Measurements from ENCODE around the gene ANO7. TPM values are rescaled to one million over a fixed set of nuclear protein-coding genes. Genes with fewer than 3 reads are reported as not detected.

ANO7 gene
- polyA plus RNA-seq, 1 donor from 2014 or later: not detected

GRCh38 chr2:241248289-241248688 lies 59.8 kb downstream of the ANO7 start:
- TF ChIP-seq MXI1 (conservative IDR thresholded peaks at IDR 0.05; ENCODE audit: poor library complexity, severe bottlenecking) (no peak), SMC3 (conservative IDR thresholded peaks at IDR 0.05; ENCODE audit: poor library complexity) (no peak), CTCF (IDR thresholded peaks at IDR 0.05; ENCODE audit: poor library complexity, severe bottlenecking) (no peak), POLR2AphosphoS5 (IDR thresholded peaks at IDR 0.05) (no peak), EP300 (conservative IDR thresholded peaks at IDR 0.05; ENCODE audit: poor library complexity, severe bottlenecking) (no peak), REST (IDR thresholded peaks at IDR 0.05; ENCODE audit: borderline replicate concordance) (no peak), EZH2 (IDR thresholded peaks at IDR 0.05; ENCODE audit: borderline replicate concordance, insufficient read depth, low read length, poor library complexity, severe bottlenecking) (no peak), RAD21 (conservative IDR thresholded peaks at IDR 0.05) (no peak), TAF1 (IDR thresholded peaks at IDR 0.05; ENCODE audit: low read depth) (no peak)
- Histone ChIP-seq H2AFZ (ENCODE audit: low read depth, low read length) (no peak overlapping the region), H3K27me3 (ENCODE audit: insufficient read depth, low read depth, low read length) (no peaks in the 10 kb centered on the region), H3K79me2 (replicated peaks; ENCODE audit: insufficient read depth, low read length) (no peaks in the 10 kb centered on the region), H3F3A (ENCODE audit: insufficient read depth, low read length, poor library complexity, severe bottlenecking) (no peaks in the 10 kb centered on the region), H3K4me3 (ENCODE audit: low read length) (no peak overlapping the region), H3K9me2 (ENCODE audit: insufficient read depth, low read length) (no peaks in the 10 kb centered on the region), H3K9ac (ENCODE audit: low read length) (no peak overlapping the region), H3K27ac (ENCODE audit: low read length) (no peak overlapping the region), H4K20me1 (ENCODE audit: insufficient read depth) (no peaks in the 10 kb centered on the region), H3K9me3 (ENCODE audit: low read length) (no peaks in the 10 kb centered on the region), H3K4me2 (ENCODE audit: low read length) (no peak overlapping the region), H3K36me3 (ENCODE audit: insufficient read depth, low read length) (peaks cover 7% of the 10 kb centered on the region)

GRCh38 chr2:241248897-241249296 lies 60.4 kb downstream of the ANO7 start:
- Histone ChIP-seq H3K9me3 (ENCODE audit: low read length) (no peaks in the 10 kb centered on the region), H3K27me3 (ENCODE audit: insufficient read depth, low read depth, low read length) (no peaks in the 10 kb centered on the region), H3K27ac (ENCODE audit: low read length) (no peak overlapping the region), H2AFZ (ENCODE audit: low read depth, low read length) (no peak overlapping the region), H3K4me3 (ENCODE audit: low read length) (no peak overlapping the region), H3F3A (ENCODE audit: insufficient read depth, low read length, poor library complexity, severe bottlenecking) (no peaks in the 10 kb centered on the region), H3K9me2 (ENCODE audit: insufficient read depth, low read length) (no peaks in the 10 kb centered on the region), H3K4me2 (ENCODE audit: low read length) (no peak overlapping the region), H3K79me2 (replicated peaks; ENCODE audit: insufficient read depth, low read length) (no peaks in the 10 kb centered on the region), H3K36me3 (ENCODE audit: insufficient read depth, low read length) (peaks cover 7% of the 10 kb centered on the region), H4K20me1 (ENCODE audit: insufficient read depth) (no peaks in the 10 kb centered on the region), H3K9ac (ENCODE audit: low read length) (no peak overlapping the region)
- TF ChIP-seq RAD21 (conservative IDR thresholded peaks at IDR 0.05) (no peak), SMC3 (conservative IDR thresholded peaks at IDR 0.05; ENCODE audit: poor library complexity) (no peak), TAF1 (IDR thresholded peaks at IDR 0.05; ENCODE audit: low read depth) (no peak), EZH2 (IDR thresholded peaks at IDR 0.05; ENCODE audit: borderline replicate concordance, insufficient read depth, low read length, poor library complexity, severe bottlenecking) (no peak), POLR2AphosphoS5 (IDR thresholded peaks at IDR 0.05) (no peak), EP300 (conservative IDR thresholded peaks at IDR 0.05; ENCODE audit: poor library complexity, severe bottlenecking) (no peak), MXI1 (conservative IDR thresholded peaks at IDR 0.05; ENCODE audit: poor library complexity, severe bottlenecking) (no peak), CTCF (IDR thresholded peaks at IDR 0.05; ENCODE audit: poor library complexity, severe bottlenecking) (no peak), REST (IDR thresholded peaks at IDR 0.05; ENCODE audit: borderline replicate concordance) (no peak)

Measured in neural cell (in vitro differentiated cells).